ENCODE results near the gene EPHB6.

The EPHB6 gene

DNA sequence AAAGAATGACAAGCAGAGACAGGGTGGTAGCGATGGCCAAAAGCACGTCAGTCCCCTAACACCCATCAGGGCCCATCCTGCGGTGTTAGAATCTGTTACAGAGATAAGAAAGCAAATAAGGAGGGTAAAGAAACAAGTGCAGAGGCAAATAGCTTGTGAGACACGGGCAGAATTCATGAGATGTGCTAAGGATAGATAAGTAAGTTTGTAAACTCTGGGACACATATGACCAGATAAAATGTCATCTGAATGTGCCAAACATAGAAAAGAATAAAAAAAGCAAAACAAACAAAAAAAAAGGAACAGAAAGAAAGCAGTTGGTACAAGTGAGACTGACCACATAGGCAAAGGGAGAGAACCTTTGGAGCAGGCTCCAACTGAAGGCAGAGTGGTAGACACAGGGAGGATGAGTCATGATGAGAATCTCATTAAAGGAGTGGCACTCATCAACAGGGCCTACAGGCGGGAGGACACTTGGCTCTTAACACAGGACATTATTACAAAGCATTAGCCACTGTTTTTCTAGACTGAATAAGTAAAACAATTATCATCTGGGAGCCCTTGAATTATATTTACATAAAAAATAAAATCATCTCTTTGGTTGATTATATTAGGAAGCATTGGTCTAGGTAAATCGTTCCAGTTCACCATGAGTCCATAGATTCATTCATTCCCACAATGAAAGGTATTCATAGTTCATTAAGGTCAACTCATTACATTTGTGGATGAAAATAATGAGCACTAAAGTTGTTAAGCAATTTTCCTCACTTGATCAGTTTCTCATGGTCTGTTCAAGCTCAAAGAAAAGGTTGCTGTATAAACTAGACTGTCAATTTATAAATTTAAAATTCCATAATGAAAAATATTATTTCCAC, 21.5 kb upstream of the EPHB6 start:
- DNase-seq (ENCODE audit: extremely low spot score, insufficient read length, low read depth), result no peak

DNA sequence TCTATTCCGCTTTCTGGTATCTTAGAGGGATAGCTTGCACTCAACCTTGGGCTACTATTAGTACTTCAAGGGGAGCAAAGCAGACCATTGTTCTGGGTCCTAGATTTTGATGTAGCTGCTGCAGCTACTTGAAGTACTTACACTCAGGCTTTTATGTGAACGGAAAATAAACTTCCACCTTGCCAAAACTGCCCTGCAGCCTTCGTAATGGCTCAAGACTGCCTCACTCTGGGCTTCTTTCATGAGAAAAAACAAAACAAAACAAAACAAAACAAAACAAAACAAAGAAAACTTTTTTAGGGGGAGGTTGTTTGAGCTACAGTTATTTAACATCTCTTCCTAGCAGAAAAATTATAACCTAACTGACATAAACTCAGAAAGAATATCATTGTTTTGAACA, 19.4 kb upstream of the EPHB6 start:
- no peak for FAIRE-seq
- no peak for DNase-seq (ENCODE audit: extremely low spot score, insufficient read length, low read depth)

More for the DNA sequence above, 21.5 kb upstream of the EPHB6 start:
- FAIRE-seq, result no peak

DNA sequence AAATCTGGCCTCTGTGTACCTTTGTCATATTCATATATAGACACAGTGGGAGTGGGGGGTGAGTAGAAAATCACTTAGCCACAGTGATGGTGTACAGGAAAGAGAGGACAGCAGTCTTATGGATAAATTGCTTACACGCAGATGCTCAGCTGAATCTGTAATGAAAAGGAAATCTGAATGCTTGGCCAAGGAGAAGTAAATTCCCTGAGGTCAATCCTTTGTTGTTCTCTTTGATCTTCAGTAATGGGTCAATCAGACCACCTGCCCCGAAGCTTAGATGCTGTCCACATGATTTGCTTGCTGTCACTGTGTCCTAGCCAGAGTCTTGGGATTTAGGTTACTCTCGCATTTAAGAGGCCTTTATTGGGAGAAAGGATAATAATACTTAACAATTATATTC, 18.4 kb upstream of the EPHB6 start:
- DNase-seq (ENCODE audit: extremely low spot score, insufficient read length, low read depth), result no peak
- FAIRE-seq, result no peak

DNA sequence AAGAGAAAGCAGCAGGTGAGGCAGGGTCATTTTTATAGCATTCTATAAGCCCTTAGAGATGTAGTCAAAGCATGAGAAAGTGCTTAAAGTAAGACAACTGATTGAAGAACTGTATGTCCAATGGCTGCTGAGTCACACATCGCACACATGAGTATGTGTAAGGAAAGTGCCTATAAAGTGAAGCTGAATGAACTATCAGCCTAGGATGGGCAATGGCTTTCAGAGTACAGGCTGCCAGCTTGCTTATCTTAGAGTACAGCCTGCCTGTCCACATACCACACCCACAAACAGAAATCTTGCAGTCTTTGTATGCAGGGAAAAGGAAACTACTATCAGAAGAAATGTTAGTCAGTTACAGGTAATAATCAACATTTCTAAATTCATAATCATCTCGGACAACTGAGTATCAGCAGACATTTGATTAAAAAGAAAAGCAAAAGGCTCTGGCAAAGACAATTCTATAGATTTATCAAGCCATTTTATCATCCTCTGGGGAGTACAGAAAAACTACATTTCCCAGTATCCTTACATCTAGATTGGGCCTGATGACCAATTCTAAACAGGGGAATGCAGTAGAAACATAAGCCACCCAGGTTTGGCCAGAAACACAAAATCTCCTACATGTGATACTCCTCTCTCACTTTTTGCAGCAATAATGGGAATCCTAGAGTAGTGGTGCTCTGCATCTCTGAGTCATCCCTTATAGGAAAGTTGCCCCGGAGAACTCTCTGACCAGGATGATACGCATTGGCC, 16.2 kb upstream of the EPHB6 start:
- FAIRE-seq, result no peak
- DNase-seq (ENCODE audit: extremely low spot score, insufficient read length, low read depth), result no peak

DNA sequence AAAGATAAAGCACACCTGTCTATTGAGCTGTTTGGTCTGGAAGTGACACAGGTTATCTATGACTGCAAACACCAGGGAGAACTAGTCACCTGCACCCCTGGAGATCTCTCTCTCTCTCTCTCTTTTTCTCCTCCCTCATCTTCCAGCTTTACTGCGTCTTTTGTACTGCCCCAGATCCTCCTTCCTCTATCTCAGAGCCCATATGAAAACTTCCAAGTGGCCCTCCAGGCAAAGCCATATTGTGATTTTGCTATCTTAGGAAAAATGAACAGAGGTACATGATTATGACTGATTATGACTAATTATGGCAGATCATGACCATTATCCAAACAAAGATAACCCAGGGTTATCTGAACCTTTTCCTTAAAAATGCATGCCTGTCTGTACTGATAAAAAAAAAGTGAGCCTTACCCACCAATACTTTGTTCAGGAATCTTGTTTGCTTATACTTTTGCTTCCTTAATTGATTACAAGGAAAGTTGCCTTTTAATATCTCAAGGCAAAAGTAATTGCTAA, 12.6 kb upstream of the EPHB6 start:
- DNase-seq (ENCODE audit: extremely low spot score, insufficient read length, low read depth) (no peak), FAIRE-seq (no peak)

DNA sequence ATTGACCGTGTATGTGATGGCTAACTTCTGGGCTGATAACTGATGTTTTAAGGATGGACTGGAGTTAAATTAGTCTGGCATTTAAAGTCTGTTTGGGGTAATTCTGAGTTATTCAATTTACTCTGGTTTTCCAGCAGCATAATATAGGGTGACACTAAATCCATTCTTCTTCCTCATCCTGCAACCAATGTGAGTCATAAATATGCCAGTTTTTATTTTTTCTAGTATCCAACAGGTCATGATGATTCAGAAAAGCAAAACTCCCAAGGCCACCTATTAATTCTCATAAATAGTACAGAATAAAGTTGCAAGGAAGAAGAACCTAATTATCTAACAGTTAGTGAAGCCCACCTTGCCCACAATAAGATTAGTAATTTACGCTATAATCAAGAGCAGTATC, 7.5 kb upstream of the EPHB6 start:
- FAIRE-seq, result no peak
- no peak for DNase-seq (ENCODE audit: extremely low spot score, insufficient read length, low read depth)

DNA sequence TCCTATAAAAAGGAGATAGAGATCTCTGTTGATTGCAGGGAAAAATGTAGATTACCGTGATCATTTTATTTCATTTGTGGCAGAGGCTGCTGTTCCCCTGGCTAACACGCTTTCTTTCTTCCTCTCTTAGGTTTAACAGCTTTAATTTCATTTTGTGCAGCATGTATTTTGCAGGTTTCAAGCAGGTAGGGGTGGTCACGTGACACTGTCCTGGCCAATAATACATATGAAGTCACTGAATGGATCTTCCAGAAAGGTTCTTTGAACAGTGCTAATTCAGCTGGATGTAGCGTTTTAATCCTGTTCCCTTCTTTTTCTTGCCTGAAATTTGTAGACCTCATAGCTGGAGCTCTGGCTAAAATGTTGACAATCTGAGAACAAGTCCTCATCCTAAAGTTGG, 3.6 kb upstream of the EPHB6 start:
- FAIRE-seq (no peak), DNase-seq (ENCODE audit: extremely low spot score, insufficient read length, low read depth) (no peak)

DNA sequence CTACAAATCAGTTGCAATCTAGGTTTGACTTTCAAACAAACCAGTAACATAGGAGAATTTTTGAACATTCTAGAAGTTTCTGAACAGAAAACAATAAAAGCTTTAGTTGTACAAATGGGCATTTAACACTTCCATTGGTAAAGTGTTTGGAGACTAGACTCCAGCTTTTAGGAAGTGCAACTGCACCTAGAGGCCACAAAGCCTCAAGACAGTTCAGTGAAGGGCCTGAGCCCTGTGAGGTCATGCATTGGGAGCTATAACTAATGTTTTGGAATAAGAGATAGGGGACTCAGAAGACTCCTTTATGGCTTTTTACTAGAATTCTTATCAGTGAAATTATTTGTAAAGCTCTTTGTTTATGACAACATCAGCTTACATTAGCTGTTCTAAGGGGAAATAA, 3.0 kb upstream of the EPHB6 start:
- no peak for FAIRE-seq
- no peak for DNase-seq (ENCODE audit: extremely low spot score, insufficient read length, low read depth)

DNA sequence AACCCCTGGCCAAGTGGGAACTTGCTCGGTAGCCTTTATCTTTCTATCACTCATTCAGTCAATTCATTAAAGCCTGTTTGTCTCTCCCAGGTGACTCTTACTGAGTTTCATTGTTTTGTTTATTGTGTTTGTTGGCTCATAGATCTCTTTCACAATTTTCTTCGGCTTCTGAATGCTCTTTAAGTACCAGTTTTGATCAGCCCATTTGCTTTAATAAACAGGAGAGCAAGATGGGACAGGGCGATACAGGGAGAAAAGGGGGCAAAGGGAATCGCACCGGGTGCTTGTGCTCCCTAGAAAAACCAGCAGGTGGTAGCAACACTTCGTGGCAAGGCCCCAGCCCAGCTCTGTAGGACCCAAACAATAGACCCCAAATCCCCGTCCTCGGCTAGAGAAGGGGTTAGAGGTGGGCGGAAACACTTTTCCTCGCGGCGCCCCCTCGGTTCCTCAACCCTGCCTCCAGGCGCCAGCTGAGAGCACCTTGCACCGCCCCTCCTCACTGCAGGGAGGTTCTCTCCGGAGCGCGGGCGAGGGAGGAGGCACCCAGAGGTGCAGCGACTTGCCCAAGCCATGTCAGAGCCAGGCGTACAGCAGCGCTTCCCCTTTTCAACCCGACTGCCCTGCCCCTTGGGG, 1.0 kb upstream of the EPHB6 start:
- FAIRE-seq, result peak; percentile 73

DNA sequence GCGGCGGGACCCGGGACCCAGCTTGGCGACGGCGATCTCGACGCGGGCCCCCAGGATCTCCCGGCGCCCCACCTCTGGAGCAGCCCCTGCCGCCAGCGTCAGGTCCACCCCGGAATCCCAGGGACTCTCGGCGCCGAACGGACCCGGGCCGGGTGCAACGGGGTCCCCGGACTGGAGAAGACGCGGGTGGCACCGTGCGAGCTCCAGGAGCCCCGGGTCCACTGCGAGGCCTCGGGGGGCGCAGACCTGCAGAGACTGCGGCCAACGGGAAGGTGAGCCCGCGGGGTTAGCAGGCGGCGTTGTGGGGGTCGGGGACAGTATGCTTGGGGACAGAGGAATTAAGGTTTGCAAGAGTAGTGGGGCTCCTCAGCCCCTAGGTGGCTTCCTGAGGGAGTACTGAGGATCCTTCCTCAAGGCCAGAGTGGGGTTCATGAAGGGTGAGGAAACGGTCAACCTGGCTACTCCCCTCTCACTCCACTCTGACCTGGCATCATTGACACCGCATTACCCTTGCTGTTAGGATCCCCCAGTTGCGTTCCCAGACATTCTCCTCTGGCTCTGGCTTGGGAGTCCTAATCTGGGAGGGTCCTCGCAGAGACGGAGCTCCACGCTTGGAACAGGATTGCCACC, 353 bp downstream of the EPHB6 start:
- FAIRE-seq, result no peak
- DNase-seq (ENCODE audit: extremely low spot score, insufficient read length, low read depth), result no peak

More for the DNA sequence above, 1.0 kb upstream of the EPHB6 start:
- peak; percentile 69 for DNase-seq (ENCODE audit: extremely low spot score, insufficient read length, low read depth)

DNA sequence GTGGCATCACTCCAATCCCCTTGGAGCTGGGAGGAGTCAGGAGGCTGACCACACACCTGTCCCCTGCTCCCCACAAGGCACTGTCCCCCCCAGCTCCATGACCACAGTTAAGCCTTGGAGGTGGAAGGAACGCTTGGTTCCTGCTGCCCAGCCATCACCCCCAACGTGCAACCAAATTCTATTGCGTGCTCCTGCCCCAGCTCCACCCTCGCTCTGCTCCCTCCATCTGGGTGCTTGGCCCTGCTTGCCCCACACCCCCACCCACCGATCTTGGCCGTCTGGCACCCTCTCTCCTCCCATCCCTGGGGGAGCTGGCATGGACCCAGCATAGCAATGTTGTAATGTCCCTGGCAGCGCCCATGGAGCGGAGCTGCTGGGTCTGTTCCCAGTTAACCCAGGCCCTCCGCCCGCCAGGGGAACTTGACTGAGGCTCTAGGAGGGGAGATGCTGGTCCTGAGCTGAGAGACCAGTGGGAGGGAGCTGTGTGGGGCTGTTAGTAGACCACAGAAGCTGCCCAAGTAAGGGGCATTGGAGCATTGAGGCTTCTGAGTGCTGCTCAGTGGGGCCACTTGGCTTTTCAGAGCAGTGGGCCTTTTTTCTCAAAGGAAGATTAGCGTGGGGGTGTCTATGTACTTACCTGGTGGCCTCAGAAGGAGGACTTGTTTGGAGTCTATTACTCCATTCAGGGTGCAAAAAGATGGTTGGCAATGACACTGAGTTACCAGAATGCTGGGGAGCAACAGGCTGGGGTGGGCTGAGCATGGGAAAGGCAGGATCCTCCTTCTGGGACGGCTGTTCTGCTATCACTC, 1.1 kb downstream of the EPHB6 start:
- DNase-seq (ENCODE audit: extremely low spot score, insufficient read length, low read depth) (no peak), FAIRE-seq (no peak)

DNA sequence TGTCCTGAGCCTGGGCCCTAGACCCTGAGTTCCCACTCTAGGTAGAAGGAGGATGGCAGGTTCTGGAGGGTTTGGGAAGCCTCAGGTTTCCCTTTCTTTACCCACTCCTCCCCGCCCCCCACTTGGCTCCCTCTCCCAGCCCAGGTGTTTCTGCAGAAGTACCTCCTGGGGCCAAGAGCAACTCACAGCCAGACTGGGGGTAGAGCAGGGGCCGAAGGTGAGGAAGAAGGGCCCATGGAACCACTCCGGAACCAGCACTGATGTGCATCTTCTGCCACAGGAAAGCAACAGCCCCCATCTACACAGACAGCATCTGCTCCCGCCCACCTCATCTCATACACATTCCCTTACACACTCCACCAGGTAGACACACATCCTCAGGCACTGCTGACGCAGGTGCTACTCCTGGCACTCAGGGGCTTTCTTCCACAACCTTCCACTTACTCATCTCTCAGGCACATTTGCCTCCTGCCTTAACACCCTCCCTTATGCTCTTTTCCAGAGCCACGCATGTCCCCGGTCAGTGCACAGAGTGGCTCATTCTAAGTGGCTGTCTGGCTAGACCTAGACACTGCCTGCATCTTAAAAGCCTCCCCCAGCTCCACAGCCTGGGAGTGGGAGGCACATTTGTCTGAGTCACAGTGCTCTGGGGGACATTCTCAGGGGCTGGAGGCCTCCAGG, 1.8 kb downstream of the EPHB6 start:
- FAIRE-seq, result no peak
- no peak for DNase-seq (ENCODE audit: extremely low spot score, insufficient read length, low read depth)

DNA sequence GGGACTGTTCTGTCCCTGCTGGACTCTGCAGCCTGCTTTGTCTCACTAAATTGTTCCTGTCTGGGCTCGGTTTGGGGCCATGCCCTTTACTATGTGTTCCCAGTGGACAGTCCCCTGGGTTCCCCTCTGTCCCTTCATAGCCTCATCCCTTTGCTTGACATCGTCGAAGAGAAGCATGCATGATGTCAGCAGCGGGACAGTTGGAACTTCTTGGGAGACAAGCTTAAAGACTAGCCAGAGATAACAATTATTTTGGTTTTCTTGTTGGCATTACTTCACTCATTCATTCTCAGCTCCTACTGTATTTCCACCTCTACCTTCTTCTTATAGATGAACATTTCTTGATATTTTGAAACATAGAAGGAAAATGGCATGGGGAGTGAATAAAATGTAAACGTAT, 2.7 kb downstream of the EPHB6 start:
- FAIRE-seq (no peak), DNase-seq (ENCODE audit: extremely low spot score, insufficient read length, low read depth) (no peak)

DNA sequence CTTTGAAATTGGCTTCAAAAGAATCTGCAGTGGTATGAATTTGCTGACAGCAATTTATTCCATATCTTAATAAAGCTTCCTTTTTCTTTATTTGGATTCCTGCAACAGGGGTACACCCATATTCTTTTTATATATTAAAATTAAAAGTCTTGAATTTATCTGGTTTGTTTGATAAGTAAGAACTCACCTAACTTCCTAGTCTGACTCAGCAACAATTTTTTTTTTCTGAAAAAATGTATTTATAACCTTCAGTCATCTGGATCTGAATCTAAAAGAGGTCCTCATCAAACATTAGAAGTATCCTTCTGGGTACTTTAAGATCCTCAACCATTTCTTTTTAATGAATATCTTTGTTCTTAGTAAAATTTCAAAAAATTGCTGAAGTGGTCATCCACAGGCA, 4.5 kb downstream of the EPHB6 start:
- DNase-seq (ENCODE audit: extremely low spot score, insufficient read length, low read depth) (no peak), FAIRE-seq (no peak)

DNA sequence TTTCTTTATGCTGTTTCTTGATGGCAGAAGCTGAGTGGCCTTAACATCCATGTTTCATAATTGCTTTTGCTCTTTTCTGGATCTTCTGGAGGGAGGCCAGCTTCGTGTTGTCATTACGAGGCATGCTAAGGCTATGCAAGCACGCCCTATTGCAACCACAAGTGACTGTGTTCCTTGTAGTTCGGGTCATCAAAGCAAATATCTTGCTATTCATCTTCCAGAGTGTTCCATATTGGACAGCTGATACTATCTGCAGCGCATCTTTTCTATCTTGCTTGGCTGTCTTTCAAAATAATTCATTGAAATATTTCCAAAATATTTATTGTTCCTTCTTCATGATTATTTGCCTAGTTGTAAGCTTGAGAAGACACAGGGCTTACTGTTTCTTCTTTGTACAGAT, 5.0 kb downstream of the EPHB6 start:
- DNase-seq (ENCODE audit: extremely low spot score, insufficient read length, low read depth) (no peak), FAIRE-seq (no peak)

DNA sequence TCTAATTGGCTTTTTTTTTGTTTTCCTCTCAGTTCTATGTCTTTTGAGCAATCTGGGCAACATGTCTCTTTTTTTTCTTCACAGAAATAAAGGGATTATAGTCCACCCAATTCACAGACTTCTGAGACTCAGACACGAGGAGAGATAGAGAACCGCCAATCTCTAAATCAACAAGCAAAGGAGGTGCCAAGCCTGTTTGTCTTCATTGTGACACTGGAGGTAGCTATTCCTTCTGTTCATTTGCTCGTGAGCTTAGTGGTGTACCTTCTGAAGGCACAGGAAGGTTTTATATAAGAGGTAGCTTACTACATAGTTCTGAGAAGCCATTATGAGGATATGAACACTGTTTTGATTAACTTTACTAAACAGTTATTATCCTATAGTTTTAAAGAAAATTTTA, 6.1 kb downstream of the EPHB6 start:
- no peak for FAIRE-seq
- DNase-seq (ENCODE audit: extremely low spot score, insufficient read length, low read depth), result no peak

DNA sequence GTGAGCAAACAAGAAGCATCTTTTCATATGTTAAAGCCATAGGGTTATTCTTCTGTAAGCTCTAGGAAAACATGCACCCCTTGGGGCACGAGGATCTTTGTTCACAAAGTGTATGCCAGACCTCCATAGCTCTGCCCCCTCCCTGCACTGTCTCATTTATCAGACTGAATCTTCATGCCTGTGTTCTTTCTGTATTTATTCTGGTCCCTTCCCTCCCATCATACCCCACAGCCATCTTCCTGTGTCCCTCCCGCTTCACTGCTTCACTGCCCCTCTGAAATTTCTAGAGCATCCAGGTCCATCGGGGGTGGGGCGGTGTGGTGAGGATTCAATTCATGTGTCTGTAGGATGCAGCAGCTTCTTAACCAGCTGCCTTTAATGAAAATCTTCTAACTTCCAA, 7.5 kb downstream of the EPHB6 start:
- FAIRE-seq (no peak), DNase-seq (ENCODE audit: extremely low spot score, insufficient read length, low read depth) (no peak)

DNA sequence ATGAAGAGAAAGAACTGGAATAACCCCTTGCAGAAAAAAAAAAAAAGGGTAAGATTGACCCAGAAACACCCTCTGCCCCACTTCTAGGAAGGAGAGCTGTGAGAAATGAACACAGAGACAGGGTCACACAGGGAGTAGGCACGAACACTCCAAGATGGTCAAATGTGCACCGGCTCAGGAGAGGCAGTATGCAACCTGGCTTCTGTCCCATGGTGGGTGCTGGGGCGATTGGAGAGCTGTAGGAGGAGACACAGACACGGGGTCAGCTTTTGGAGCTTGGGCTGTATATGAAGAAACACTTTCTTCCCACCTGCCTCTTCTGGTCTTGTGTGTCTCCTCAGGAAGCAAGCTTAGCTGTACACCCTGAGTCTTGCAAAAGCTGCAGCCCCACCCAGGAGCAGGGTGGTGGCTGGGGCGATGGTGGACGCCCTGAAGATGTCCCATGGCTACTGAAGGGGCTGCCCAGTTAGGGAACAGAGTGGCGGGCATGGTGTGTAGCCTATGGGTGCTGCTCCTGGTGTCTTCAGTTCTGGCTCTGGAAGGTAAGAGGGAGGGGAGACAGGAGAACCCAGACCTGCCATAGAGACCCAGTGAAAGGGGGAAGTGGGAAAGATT, 8.0 kb downstream of the EPHB6 start:
- FAIRE-seq, result no peak
- DNase-seq (ENCODE audit: extremely low spot score, insufficient read length, low read depth), result no peak

All from GM18507 (cell line).